Esophagus squamous epithelium (tissue), 4 donors: ENCODE data around the gene HSBP1.

Experiments
- POLR2A ChIP-seq, 4 donors: fragments of 450-650 bp; IDR thresholded peaks; one replicate each; pipeline ENCODE4 v1.6.1; 2017; ENCODE audit warnings: antibody characterized with exemption in 4 of 4, mild to moderate bottlenecking in 4 of 4, moderate library complexity in 3 of 4
- TF ChIP-seq, protein P1 (sequence below), 6 experiments: fragments of 450-650 bp in 4 of 6; fragments of 200-600 bp in 2 of 6; sonication (generic) in 2 of 6; IDR thresholded peaks; one replicate each; pipeline ENCODE4 v1.5.1; 2016 to 2019; ENCODE audit warnings: antibody characterized with exemption in 6 of 6, mild to moderate bottlenecking in 4 of 6, moderate library complexity in 4 of 6

DNA sequence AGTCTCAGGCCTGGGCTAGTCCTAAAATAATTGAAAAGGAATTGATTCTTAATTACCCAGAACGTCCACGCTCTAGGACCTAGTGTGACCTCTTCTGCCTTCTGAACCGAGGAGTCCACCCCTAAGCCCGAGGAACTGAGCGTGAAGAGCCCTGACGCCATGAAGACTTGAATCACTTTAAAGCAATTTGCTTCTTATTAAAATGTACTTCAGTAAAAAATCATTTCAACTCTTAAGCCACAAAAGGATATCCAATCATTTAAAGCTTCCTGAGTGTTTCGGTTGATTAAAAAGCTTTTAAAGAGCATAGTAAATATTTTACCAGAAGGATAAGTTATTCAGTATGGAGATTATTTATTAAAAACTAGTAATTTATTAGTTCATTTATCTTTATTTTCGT is 11.6 kb downstream of the HSBP1 start:
- TF ChIP-seq, protein P1, sequence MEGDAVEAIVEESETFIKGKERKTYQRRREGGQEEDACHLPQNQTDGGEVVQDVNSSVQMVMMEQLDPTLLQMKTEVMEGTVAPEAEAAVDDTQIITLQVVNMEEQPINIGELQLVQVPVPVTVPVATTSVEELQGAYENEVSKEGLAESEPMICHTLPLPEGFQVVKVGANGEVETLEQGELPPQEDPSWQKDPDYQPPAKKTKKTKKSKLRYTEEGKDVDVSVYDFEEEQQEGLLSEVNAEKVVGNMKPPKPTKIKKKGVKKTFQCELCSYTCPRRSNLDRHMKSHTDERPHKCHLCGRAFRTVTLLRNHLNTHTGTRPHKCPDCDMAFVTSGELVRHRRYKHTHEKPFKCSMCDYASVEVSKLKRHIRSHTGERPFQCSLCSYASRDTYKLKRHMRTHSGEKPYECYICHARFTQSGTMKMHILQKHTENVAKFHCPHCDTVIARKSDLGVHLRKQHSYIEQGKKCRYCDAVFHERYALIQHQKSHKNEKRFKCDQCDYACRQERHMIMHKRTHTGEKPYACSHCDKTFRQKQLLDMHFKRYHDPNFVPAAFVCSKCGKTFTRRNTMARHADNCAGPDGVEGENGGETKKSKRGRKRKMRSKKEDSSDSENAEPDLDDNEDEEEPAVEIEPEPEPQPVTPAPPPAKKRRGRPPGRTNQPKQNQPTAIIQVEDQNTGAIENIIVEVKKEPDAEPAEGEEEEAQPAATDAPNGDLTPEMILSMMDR (IDR thresholded peaks at IDR 0.05), result no peak
- no peak for TF ChIP-seq POLR2A (IDR thresholded peaks at IDR 0.05)
